OCI-LY3 (cell line): ENCODE measurements around the gene FAM53B.

Experiments used
- H2AFZ ChIP-seq: fragments of 200-600, 300-600 bp; shearing (Covaris generic); 2 replicates; pipeline ENCODE4 v1.6.0; 2014; ENCODE audit warnings: antibody characterized with exemption, low read depth, low read length
- H3K27ac ChIP-seq: fragments of 200-600, 300-600 bp; sonication (generic); 2 replicates; pipeline ENCODE4 v1.5.1; 2014; ENCODE audit warnings: mild to moderate bottlenecking, low read length, moderate library complexity, mixed read lengths
- H3K27me3 ChIP-seq: fragments of 200-600, 300-600 bp; sonication (generic); 2 replicates; pipeline ENCODE4 v1.6.1; 2014; ENCODE audit warnings: low read depth, low read length, mixed read lengths
- H3K36me3 ChIP-seq: fragments of 200-600, 300-600 bp; sonication (generic); replicated peaks from 2 replicates; pipeline ENCODE3; 2014; ENCODE audit warnings: low read depth, low read length, mixed read lengths
- H3K4me1 ChIP-seq: fragments of 300-600, 200-600 bp; sonication (generic); 2 replicates; pipeline ENCODE4 v1.6.1; 2014; ENCODE audit warnings: low read length, mixed read lengths
- H3K4me2 ChIP-seq: fragments of 200-600, 300-600 bp; sonication (generic); 2 replicates; pipeline ENCODE4 v1.6.1; 2014; ENCODE audit warnings: low read length, mixed read lengths
- H3K4me3 ChIP-seq: fragments of 300-600, 200-600 bp; sonication (generic); 2 replicates; pipeline ENCODE4 v1.5.1; 2014; ENCODE audit warnings: antibody characterized with exemption, mild to moderate bottlenecking, low read length, moderate library complexity
- H3K79me2 ChIP-seq: fragments of 300-600, 200-600 bp; shearing (Covaris generic); 2 replicates; pipeline ENCODE4 v1.6.1; 2014; ENCODE audit warnings: mild to moderate bottlenecking, low read length, mixed read lengths
- H3K9ac ChIP-seq: fragments of 300-600, 200-600 bp; shearing (Covaris generic); 2 replicates; pipeline ENCODE4 v1.6.0; 2014; ENCODE audit warnings: mild to moderate bottlenecking, low read length, moderate library complexity
- H3K9me3 ChIP-seq: fragments of 200-600, 300-600 bp; shearing (Covaris generic); 2 replicates; pipeline ENCODE4 v1.6.1; 2014; ENCODE audit warnings: low read length, mixed read lengths; ENCODE audit not compliant: insufficient read depth
- H4K20me1 ChIP-seq: fragments of 200-600, 300-600 bp; sonication (generic); 2 replicates; pipeline ENCODE4 v1.6.1; 2016; ENCODE audit warnings: low read length, mixed read lengths; ENCODE audit not compliant: insufficient read depth
- CTCF ChIP-seq: fragments of 200-600, 300-600 bp; sonication (generic); IDR thresholded peaks from 2 replicates; pipeline ENCODE4 v1.5.1; 2014; ENCODE audit warnings: antibody characterized with exemption, low read length, low read depth
- EZH2phosphoT487 ChIP-seq: fragments of 200-600 bp; shearing (Covaris generic); IDR thresholded peaks from 2 replicates; pipeline ENCODE4 v1.6.1; 2018; ENCODE audit warnings: antibody characterized with exemption, mixed run types, low read depth

Gene FAM53B

GRCh38 chr10:124693801-124694416 lies 50.3 kb downstream of the FAM53B start:
- H3K9me3 ChIP-seq = no peaks in the 10 kb centered on the region
- H3K79me2 ChIP-seq = peaks cover 21% of the 10 kb centered on the region; the same call in 1 of the 2 replicates
- no peak overlapping the region for H2AFZ ChIP-seq
- H4K20me1 ChIP-seq = peaks cover 11% of the 10 kb centered on the region; the same call in 1 of the 2 replicates
- TF ChIP-seq CTCF (no peak), EZH2phosphoT487 (no peak)
- no peak overlapping the region for H3K27ac ChIP-seq
- H3K27me3 ChIP-seq = no peaks in the 10 kb centered on the region
- H3K36me3 ChIP-seq = peaks cover 36% of the 10 kb centered on the region
- H3K4me1 ChIP-seq = peaks cover 54% of the 10 kb centered on the region
- no peak overlapping the region for H3K9ac ChIP-seq
- H3K4me2 ChIP-seq = peak overlapping the region; percentile 18; the same call in 1 of the 2 replicates
- H3K4me3 ChIP-seq = no peak overlapping the region

- Histone ChIP-seq H4K20me1 (peaks cover 14% of the 10 kb centered on the region; the same call in 1 of the 2 replicates), H3K27ac (no peak overlapping the region), H3K9ac (no peak overlapping the region), H3K4me2 (peak overlapping the region; percentile 18; the same call in 1 of the 2 replicates), H3K4me3 (no peak overlapping the region), H3K4me1 (peaks cover 54% of the 10 kb centered on the region), H3K79me2 (peaks cover 16% of the 10 kb centered on the region; the same call in 1 of the 2 replicates), H3K9me3 (no peaks in the 10 kb centered on the region), H2AFZ (no peak overlapping the region), H3K36me3 (peaks cover 36% of the 10 kb centered on the region), H3K27me3 (no peaks in the 10 kb centered on the region)
- no peak for TF ChIP-seq EZH2phosphoT487
- TF ChIP-seq CTCF = no peak
These were observed 50.8 kb downstream of the FAM53B start for GRCh38 chr10:124693396-124693795.

- Histone ChIP-seq H3K27me3 (no peaks in the 10 kb centered on the region), H4K20me1 (peaks cover 27% of the 10 kb centered on the region), H3K4me2 (no peak overlapping the region), H2AFZ (no peak overlapping the region), H3K9ac (no peak overlapping the region), H3K27ac (no peak overlapping the region), H3K4me1 (peaks cover 44% of the 10 kb centered on the region), H3K9me3 (no peaks in the 10 kb centered on the region), H3K36me3 (peaks cover 41% of the 10 kb centered on the region), H3K79me2 (peaks cover 4% of the 10 kb centered on the region; the same call in 1 of the 2 replicates), H3K4me3 (no peak overlapping the region)
- TF ChIP-seq EZH2phosphoT487 (no peak), CTCF (no peak)
These were observed 52.1 kb downstream of the FAM53B start for GRCh38 chr10:124692100-124692446.

- H3K4me3 ChIP-seq = no peak overlapping the region
- H3K36me3 ChIP-seq = peaks cover 42% of the 10 kb centered on the region
- H3K27me3 ChIP-seq = no peaks in the 10 kb centered on the region
- H3K4me1 ChIP-seq = peaks cover 39% of the 10 kb centered on the region
- TF ChIP-seq CTCF = no peak
- no peak for TF ChIP-seq EZH2phosphoT487
- no peaks in the 10 kb centered on the region for H3K9me3 ChIP-seq
- peaks cover 32% of the 10 kb centered on the region for H4K20me1 ChIP-seq
- no peak overlapping the region for H3K4me2 ChIP-seq
- no peak overlapping the region for H3K27ac ChIP-seq
- no peaks in the 10 kb centered on the region for H3K79me2 ChIP-seq
- no peak overlapping the region for H2AFZ ChIP-seq
- H3K9ac ChIP-seq = no peak overlapping the region
These were observed 52.6 kb downstream of the FAM53B start for GRCh38 chr10:124691421-124692099.
